Measurements from ENCODE around the gene ZFYVE28. TPM values are rescaled to one million over a fixed set of nuclear protein-coding genes. Genes with fewer than 3 reads are reported as not detected.

Gene ZFYVE28
- total RNA-seq, 2 donors from 2014 or later, result 13.8 to 25.6 TPM

- no peaks in the 10 kb centered on the region for H3K27me3 Mint-ChIP-seq
- H3K4me3 Mint-ChIP-seq, result no peak overlapping the region
- no peaks in the 10 kb centered on the region for H3K9me3 Mint-ChIP-seq
- no peak for DNase-seq (ENCODE audit: low spot score)
- no peak for ATAC-seq
- H3K27ac Mint-ChIP-seq, result peak overlapping the region in 1 of 2 donors; percentile 21
- H3K36me3 Mint-ChIP-seq, result no peaks in the 10 kb centered on the region
- peaks cover 3 to 5% of the 10 kb centered on the region in 2 donors for H3K4me1 Mint-ChIP-seq (ENCODE audit: low read depth in 2 of 2)
Measured at GRCh38 chr4:2273221-2273620, 145.2 kb downstream of the ZFYVE28 start.

DNA sequence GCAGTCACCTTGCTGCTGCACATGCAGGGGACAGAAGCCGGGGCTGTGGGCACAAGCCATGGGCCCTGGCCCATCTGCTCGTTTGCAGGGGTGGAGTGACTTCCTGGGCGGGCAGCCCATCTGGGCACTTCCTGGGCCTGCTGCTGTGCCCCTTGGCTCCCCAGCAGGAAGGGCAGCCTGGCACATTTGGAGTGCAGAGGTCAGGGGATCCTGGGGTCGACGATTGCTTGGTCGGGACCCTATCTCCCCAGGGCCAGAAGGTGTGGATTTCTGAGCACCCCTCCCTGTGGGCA, 145.7 kb downstream of the ZFYVE28 start:
- Mint-ChIP-seq H3K4me1 (ENCODE audit: low read depth in 2 of 2) (peaks cover 3 to 5% of the 10 kb centered on the region in 2 donors), H3K4me3 (no peak overlapping the region), H3K36me3 (no peaks in the 10 kb centered on the region), H3K27ac (no peak overlapping the region), H3K9me3 (no peaks in the 10 kb centered on the region), H3K27me3 (no peaks in the 10 kb centered on the region)
- DNase-seq (ENCODE audit: low spot score), result no peak
- ATAC-seq, result no peak

DNA sequence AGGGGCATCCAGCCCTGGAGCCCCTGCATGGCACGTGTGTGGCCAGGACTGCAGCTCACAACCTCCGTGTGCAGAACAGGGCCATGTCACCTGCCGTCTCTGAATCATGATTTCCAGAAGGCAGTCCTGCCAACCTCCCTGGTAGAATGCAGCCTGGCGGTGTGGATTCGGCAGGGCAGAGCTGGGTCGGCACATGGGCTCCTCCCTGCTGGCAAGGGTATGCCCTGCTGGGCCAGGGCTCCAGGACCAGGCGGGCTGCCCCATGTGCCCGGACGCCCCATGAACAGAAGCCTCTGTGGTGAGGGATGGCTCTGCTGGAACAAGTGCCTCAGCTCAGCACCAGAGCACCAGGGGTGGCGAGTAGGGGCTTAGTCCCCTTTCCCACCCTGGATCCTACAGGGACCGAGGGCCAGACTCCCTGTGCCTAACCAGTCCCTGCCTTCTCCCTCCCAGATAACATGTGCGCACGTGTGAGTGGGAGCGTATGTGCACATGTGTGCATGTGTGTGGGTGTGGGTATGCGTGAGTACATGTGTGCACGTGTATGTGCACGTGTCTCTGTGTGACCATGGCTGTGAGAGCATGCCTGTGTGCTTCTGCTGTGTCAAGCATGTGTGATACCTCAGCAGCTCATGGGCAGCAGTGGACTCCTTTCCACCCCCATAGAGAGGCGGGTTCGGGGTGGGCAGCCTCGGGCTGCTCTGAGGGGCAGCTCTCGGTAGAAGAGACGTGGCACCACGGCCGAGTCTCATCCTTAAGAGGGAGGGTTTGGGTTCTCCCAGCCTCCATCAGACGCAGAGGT, 146.2 kb downstream of the ZFYVE28 start:
- H3K9me3 Mint-ChIP-seq, result no peaks in the 10 kb centered on the region
- no peak overlapping the region for H3K27ac Mint-ChIP-seq
- no peaks in the 10 kb centered on the region for H3K27me3 Mint-ChIP-seq
- H3K4me1 Mint-ChIP-seq (ENCODE audit: low read depth in 2 of 2), result peaks cover 3 to 5% of the 10 kb centered on the region in 2 donors
- no peaks in the 10 kb centered on the region for H3K36me3 Mint-ChIP-seq
- H3K4me3 Mint-ChIP-seq, result no peak overlapping the region
- DNase-seq (ENCODE audit: low spot score) (no peak), ATAC-seq (no peak)

DNA sequence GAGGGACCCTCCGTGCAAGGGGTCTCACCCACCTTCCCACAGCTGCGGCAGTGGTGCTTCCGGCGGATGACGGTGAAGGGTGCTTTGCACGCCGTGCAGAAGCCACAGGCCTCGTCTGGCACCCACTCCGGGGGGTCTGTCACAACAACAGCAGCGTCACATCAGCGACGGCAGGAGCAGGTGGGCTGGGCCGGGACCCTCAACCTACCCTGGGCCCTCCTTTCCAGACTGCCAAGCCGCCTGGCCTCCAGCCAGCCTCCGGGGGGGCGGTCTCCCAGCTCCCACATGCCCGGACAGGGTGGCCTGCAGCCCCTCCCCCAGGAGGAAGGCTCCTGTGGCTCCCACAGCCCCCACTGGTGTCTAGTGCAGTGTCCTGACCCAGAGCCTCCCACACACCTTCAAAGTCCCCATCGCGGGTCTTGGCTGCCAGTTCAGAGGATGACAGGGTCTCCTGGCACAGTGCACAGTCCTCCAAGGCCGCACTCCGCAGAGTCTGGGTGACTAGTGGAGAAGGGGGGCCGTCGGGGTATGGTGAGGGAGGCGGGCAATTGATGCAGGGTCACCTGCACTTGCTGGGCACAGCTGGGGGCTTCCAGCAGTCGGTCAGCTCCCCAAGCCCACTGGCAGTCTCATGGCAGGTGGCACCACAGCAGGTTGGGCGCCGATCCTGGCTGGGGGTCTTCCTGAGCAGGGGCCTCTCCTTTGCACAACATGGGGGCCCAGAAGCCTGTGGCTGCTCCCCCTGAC, 147.0 kb downstream of the ZFYVE28 start:
- Mint-ChIP-seq H3K4me1 (ENCODE audit: low read depth in 2 of 2) (peaks cover 3 to 5% of the 10 kb centered on the region in 2 donors), H3K4me3 (no peak overlapping the region), H3K9me3 (no peaks in the 10 kb centered on the region), H3K36me3 (no peaks in the 10 kb centered on the region), H3K27ac (no peak overlapping the region), H3K27me3 (no peaks in the 10 kb centered on the region)
- no peak for ATAC-seq
- DNase-seq (ENCODE audit: low spot score), result no peak

GRCh38 chr4:2270341-2271165, 147.9 kb downstream of the ZFYVE28 start:
- DNase-seq (ENCODE audit: low spot score) (no peak), ATAC-seq (no peak)
- Mint-ChIP-seq H3K9me3 (no peaks in the 10 kb centered on the region), H3K4me1 (ENCODE audit: low read depth in 2 of 2) (peaks cover 3 to 5% of the 10 kb centered on the region in 2 donors), H3K27me3 (no peaks in the 10 kb centered on the region), H3K36me3 (no peaks in the 10 kb centered on the region), H3K4me3 (no peak overlapping the region), H3K27ac (no peak overlapping the region)

DNA sequence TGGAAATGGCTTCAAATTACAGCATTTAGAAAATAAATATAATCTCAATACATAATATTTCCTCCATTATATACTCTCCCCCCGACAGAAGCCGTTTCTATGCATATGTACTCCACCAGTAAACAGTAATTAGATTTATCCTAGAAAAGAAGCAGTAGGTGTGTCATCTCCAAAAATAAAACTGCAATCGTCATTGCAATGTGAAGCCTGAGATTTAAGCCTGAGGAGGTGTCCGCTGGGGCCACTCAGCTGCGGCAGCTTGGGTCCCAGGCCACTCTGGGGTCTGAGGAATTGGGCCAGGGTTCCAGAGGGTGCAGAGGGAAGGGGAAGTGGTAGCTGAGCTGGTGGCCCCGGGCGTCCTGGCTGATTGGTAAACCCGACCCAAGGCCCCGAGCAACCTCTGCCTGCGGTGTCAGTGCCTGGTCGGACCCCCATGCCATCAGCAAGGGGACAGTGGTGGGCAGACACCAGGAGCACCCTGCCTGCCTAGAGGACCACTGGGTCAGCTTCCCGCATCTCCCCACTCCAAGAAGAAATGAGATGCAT, 148.8 kb downstream of the ZFYVE28 start:
- H3K27ac Mint-ChIP-seq, result no peak overlapping the region
- DNase-seq (ENCODE audit: low spot score), result no peak

GRCh38 chr4:2269206-2269531, 149.3 kb downstream of the ZFYVE28 start:
- no peak overlapping the region for H3K27ac Mint-ChIP-seq
- H3K4me3 Mint-ChIP-seq, result no peak overlapping the region
- H3K9me3 Mint-ChIP-seq, result no peaks in the 10 kb centered on the region
- H3K27me3 Mint-ChIP-seq, result no peaks in the 10 kb centered on the region
- no peaks in the 10 kb centered on the region for H3K36me3 Mint-ChIP-seq
- DNase-seq (ENCODE audit: low spot score) (no peak), ATAC-seq (no peak)
- H3K4me1 Mint-ChIP-seq (ENCODE audit: low read depth in 2 of 2), result peaks cover 3 to 5% of the 10 kb centered on the region in 2 donors

More for the DNA sequence above, 148.8 kb downstream of the ZFYVE28 start:
- H3K4me1 Mint-ChIP-seq (ENCODE audit: low read depth in 2 of 2), result peaks cover 3 to 5% of the 10 kb centered on the region in 2 donors
- H3K27me3 Mint-ChIP-seq, result no peaks in the 10 kb centered on the region
- no peaks in the 10 kb centered on the region for H3K9me3 Mint-ChIP-seq
- ATAC-seq, result no peak
- no peaks in the 10 kb centered on the region for H3K36me3 Mint-ChIP-seq
- no peak overlapping the region for H3K4me3 Mint-ChIP-seq

DNA sequence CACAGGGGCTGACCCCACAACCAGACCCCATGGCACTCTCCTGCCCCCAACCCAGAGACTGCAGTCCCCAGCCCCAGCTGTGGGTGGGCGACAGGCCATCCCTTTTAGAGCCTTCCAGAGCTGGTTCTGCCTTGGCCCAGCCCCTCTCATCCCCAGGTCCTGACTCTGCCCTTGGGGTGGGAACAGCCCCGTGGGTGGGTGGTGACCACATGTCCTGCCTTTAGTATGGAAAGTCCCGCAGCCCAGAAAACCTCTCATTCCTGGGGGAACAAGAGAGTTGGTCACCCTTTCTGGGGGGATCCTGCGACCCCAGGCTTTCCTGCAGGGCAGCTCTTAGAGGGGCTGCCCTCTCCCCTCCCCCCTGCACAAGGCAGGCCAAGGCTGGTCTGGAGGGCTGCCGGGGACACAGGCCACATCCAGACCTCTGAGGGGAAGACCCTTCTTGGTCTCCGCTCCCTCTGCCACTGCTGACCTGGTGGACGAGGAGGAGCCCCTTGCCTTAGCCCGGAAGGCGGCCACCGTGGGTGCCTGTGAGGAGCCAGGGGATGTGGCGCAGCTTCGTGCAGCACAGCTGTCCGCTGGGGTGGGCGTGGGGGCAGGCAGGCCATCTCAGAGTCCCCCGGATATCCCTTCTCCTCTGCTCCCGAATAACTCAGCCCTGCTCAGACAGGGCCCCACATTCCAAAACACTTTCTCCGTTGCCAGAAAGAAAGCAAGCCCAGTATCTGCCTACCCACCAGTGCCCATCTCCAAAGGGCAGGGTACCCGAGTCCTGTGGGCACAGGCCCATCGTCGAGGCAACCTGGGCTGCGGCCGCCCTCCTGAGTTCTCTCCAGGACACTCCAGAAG, 149.9 kb downstream of the ZFYVE28 start:
- Mint-ChIP-seq H3K4me1 (ENCODE audit: low read depth in 2 of 2) (peaks cover 3 to 5% of the 10 kb centered on the region in 2 donors), H3K36me3 (no peaks in the 10 kb centered on the region), H3K27ac (no peak overlapping the region), H3K27me3 (no peaks in the 10 kb centered on the region), H3K9me3 (no peaks in the 10 kb centered on the region), H3K4me3 (no peak overlapping the region)
- no peak for DNase-seq (ENCODE audit: low spot score)
- ATAC-seq, result no peak

DNA sequence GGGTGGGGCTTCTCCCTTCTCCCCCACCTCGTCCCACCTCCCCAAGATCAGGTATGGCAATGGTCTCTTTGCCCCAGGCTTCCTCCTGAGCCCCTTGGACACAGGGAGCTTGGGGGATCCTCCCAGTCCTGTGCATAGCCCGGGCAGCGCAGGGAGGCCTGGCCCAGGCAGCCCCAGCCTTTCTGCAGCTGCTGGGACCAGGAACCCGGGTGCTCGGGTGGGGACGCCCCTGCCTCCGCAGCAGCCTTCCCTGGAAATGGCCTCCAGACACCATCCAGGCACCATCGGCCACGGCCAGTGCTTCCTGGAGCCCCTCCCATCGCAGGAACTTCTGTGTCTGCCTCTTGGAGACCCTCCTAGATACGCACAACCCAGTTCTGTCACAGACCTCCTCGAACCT, 150.6 kb downstream of the ZFYVE28 start:
- Mint-ChIP-seq H3K27ac (no peak overlapping the region), H3K27me3 (no peaks in the 10 kb centered on the region), H3K4me1 (ENCODE audit: low read depth in 2 of 2) (peaks cover 0 to 2% of the 10 kb centered on the region in 2 donors), H3K36me3 (no peaks in the 10 kb centered on the region), H3K9me3 (no peaks in the 10 kb centered on the region), H3K4me3 (no peak overlapping the region)
- DNase-seq (ENCODE audit: low spot score) (no peak), ATAC-seq (no peak)

- Mint-ChIP-seq H3K27ac (no peak overlapping the region), H3K36me3 (no peaks in the 10 kb centered on the region), H3K9me3 (no peaks in the 10 kb centered on the region), H3K4me1 (ENCODE audit: low read depth in 2 of 2) (peaks cover 0 to under 1% of the 10 kb centered on the region in 2 donors), H3K27me3 (no peaks in the 10 kb centered on the region), H3K4me3 (no peak overlapping the region)
- no peak for ATAC-seq
- no peak for DNase-seq (ENCODE audit: low spot score)
Measured at GRCh38 chr4:2267320-2267811, 151.1 kb downstream of the ZFYVE28 start.

- DNase-seq (ENCODE audit: low spot score) (no peak), ATAC-seq (no peak)
- no peaks in the 10 kb centered on the region for H3K36me3 Mint-ChIP-seq
- H3K4me3 Mint-ChIP-seq, result no peak overlapping the region
- no peak overlapping the region for H3K27ac Mint-ChIP-seq
- no peaks in the 10 kb centered on the region for H3K27me3 Mint-ChIP-seq
- no peaks in the 10 kb centered on the region for H3K9me3 Mint-ChIP-seq
- H3K4me1 Mint-ChIP-seq (ENCODE audit: low read depth in 2 of 2), result no peaks in the 10 kb centered on the region
Measured at GRCh38 chr4:2266821-2267220, 151.6 kb downstream of the ZFYVE28 start.

- no peaks in the 10 kb centered on the region for H3K27me3 Mint-ChIP-seq
- H3K9me3 Mint-ChIP-seq, result no peaks in the 10 kb centered on the region
- ATAC-seq, result no peak
- H3K36me3 Mint-ChIP-seq, result no peaks in the 10 kb centered on the region
- no peak overlapping the region for H3K27ac Mint-ChIP-seq
- H3K4me1 Mint-ChIP-seq (ENCODE audit: low read depth in 2 of 2), result no peaks in the 10 kb centered on the region
- no peak for DNase-seq (ENCODE audit: low spot score)
- H3K4me3 Mint-ChIP-seq, result no peak overlapping the region
Measured at GRCh38 chr4:2266181-2266580, 152.3 kb downstream of the ZFYVE28 start.

Measured in natural killer cell treated with Interleukin-12 subunit alpha and Interleukin-12 subunit beta and Interleukin-15 and Interleukin-18, amount 100 ng/mL, for 72 hours (primary cell).